ENCODE measurements around the gene CLCF1. TPM values are rescaled to one million over a fixed set of nuclear protein-coding genes. Genes with fewer than 3 reads are reported as not detected.

The CLCF1 gene
- total RNA-seq, 4 donors from 2014 or later: 1.1 to 4.1 (median 3.8) TPM

DNA sequence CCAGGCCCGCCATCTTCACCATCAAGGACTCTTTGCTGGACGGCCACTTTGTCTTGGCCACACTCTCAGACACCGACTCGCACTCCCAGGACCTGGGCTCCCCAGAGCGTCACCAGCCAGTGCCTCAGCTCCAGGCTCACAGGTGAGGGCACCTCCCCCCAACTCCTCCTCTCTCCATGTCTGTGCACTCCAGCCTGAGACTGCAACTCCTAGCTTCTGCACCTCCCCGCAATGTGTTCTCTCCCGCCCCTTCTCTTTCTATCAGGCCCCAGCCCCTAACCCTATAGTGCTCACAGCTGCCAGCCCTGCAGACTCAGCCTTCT, 22.8 kb upstream of the CLCF1 start:
- TF ChIP-seq, protein P1, sequence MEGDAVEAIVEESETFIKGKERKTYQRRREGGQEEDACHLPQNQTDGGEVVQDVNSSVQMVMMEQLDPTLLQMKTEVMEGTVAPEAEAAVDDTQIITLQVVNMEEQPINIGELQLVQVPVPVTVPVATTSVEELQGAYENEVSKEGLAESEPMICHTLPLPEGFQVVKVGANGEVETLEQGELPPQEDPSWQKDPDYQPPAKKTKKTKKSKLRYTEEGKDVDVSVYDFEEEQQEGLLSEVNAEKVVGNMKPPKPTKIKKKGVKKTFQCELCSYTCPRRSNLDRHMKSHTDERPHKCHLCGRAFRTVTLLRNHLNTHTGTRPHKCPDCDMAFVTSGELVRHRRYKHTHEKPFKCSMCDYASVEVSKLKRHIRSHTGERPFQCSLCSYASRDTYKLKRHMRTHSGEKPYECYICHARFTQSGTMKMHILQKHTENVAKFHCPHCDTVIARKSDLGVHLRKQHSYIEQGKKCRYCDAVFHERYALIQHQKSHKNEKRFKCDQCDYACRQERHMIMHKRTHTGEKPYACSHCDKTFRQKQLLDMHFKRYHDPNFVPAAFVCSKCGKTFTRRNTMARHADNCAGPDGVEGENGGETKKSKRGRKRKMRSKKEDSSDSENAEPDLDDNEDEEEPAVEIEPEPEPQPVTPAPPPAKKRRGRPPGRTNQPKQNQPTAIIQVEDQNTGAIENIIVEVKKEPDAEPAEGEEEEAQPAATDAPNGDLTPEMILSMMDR (IDR thresholded peaks at IDR 0.05; ENCODE audit: low read depth): no peak

DNA sequence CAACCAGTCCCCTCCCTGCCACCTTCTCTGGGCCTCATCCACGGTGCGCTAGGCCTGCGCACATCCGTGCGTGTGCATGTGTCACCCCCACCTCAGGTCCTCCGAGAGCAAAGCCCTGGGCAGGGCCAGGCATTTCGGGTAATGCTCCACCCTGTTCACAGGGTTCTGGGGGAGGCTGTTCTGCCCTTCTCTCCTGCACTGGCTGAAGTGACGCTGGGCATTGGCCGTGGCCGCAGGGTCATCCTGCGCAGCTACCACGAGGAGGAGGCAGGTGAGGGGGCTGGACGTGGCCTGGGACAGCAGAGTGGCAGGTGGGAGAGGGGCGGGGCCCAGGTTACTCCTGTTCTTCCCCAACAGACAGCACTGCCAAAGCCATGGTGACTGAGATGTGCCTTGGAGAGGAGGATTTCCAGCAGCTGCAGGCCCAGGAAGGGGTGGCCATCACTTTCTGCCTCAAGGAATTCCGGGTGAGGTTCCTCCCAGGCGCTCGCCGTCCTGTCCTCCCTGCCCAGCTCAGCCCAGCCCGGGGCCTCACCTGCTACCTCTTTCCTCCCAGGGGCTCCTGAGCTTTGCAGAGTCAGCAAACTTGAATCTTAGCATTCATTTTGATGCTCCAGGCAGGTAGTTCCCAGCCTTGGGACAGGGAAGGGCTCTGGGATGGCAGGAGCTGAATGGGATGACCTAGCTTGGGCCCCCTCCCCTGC, 22.3 kb upstream of the CLCF1 start:
- TF ChIP-seq, protein P1 (IDR thresholded peaks at IDR 0.05; ENCODE audit: low read depth): no peak

DNA sequence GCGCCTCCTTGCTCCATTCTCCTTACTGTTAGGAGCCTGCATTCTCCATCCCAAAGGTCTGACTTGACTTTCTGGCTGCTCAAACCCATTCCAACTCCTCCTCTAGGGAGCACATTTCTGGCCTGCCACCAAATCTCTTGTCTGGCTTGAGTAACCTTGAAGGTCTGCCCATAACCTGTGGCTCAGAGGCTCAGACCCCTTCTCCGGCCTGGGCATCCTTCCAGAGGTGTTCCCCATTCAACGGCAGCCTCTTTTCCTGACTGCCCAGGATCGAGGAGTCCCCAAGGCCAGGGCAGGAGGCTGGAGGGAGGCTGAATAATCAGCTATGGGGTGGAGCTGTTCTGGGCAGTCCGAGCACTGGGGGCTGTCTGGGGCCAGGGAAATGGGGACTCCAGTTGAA, 20.6 kb upstream of the CLCF1 start:
- TF ChIP-seq, protein P1 (IDR thresholded peaks at IDR 0.05; ENCODE audit: low read depth): no peak

GRCh38 chr11:67393437-67393836, 20.0 kb upstream of the CLCF1 start:
- TF ChIP-seq, protein P1 (IDR thresholded peaks at IDR 0.05; ENCODE audit: low read depth): no peak

DNA sequence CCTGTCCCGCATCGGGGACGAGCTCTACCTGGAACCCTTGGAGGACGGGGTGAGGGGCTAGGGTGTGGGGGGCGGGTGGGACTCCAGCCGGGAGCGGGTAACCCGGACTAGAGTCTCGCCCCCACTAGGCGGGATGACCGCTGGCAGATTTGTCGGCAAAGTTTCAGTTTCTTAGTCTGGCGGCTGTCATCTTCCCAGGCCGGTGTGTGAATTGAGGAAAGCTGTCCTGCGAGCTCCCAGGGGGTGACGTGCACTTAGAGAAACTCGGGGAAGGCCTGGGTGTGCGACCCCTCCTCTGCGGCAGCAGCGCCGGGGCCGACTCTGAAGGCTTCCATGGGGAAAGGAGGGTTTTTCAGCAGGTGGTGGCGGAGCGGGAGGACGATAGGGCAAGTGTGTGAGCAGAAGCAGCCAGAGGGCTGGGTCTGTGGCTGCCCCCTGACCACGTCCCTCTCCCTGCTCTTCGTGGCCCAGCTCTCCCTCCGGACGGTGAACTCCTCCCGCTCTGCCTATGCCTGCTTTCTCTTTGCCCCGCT, 18.9 kb upstream of the CLCF1 start:
- TF ChIP-seq, protein P1 (IDR thresholded peaks at IDR 0.05; ENCODE audit: low read depth): no peak

DNA sequence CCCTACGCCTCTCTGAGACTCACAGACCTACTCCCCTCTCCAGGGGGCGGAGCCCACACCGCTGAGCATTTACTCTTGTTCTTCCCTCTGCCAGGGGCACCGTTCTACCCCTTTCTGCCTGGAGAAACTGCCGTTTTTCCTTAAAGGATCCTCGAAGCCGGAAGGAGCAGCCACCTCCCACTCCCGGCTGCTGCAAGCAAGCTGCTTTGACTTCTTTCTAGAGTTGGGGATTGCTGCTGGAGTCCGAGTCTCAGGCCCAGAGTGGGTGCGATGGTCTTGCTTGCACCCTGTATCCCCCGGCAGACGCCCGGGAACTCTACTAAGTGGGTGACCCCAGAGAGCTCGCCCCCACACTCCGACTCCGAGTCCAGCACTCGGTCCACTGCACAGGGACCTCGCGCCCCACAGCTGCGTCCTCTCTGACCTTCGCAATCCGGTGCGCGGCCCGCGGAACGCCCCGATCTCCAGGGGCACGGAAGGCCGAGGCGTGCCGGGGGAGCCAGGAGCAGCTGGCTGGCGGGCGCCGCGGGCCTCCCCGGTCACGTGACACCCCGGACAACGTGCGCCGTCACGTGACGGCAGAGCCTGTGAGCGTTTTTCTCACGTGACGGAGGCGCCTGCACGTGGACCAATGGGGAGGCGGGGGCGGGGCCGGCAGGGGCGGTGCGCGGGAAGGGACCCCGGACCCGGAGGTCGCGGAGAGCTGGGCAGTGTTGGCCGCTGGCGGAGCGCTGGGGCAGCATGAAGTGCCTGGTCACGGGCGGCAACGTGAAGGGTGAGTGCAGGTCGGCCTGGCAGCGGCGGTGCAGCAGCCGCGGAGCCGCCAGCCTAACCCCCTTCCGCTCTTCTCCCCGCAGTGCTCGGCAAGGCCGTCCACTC, 18.1 kb upstream of the CLCF1 start, which contains the start of gene RAD9A:
RAD9A (plus strand) TSS at position 683 of the 879 bp plus-strand sequence; CDS start at position 742, 59 bp downstream.
- TF ChIP-seq, protein P1 (IDR thresholded peaks at IDR 0.05; ENCODE audit: low read depth): no peak

DNA sequence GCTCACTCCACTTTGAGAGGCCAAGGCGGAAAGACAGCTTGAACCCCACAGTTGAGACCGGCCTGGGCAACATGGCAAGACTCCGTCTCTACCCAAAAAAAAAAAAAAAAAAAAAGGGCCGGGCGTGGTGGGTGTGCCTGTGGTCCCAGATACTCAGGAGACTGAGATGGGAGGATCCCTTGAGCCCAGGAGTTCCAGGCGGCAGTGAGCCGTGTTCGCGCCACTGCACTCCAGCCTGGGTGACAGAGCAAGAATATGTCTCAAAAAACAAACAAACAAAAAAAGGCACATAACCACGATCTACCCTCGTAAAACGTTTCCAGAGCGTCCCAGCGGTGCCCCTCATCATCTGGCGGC, 17.5 kb upstream of the CLCF1 start:
- TF ChIP-seq, protein P1 (IDR thresholded peaks at IDR 0.05; ENCODE audit: low read depth): no peak
